ENCODE data around the gene MAP4K2. TPM values are rescaled to one million over a fixed set of nuclear protein-coding genes. Genes with fewer than 3 reads are reported as not detected.

Gene MAP4K2
- total and polyA plus RNA-seq, 9 of the 15 experiments (the other 6 are each of a cell fraction or from before 2014, with no cell fraction given), result 0.13 to 14.5 (median 7.3) TPM

- TF ChIP-seq SRF (CRISPR knock-in tag; IDR thresholded peaks at IDR 0.05) (0 out of 4 replicates have a peak, but pooled peaks of 1 of the 2 experiments have one; percentile 16), FOXM1 (IDR thresholded peaks at IDR 0.05; ENCODE audit: low read depth) (no peak), FOXM1 (CRISPR knock-in tag; IDR thresholded peaks at IDR 0.05; ENCODE audit: low read depth) (peak; percentile 65; the same call in 1 of the 2 replicates), PHF21A (IDR thresholded peaks at IDR 0.05; ENCODE audit: borderline replicate concordance, low read depth) (0 out of 2 replicates have a peak, but pooled peaks have one; percentile 12), NCOA1 (IDR thresholded peaks at IDR 0.05; ENCODE audit: low read depth) (0 out of 2 replicates have a peak, but pooled peaks have one; percentile 17), ZNF551 (CRISPR knock-in tag; IDR thresholded peaks at IDR 0.05) (no peak), ETV6 (IDR thresholded peaks at IDR 0.05; ENCODE audit: borderline replicate concordance in 1 of 2, low read depth in 2 of 2, low read length in 1 of 2) (no peak), ETV6 (CRISPR knock-in tag; IDR thresholded peaks at IDR 0.05; ENCODE audit: borderline replicate concordance) (no peak), KLF16 (IDR thresholded peaks at IDR 0.05) (no peak), PATZ1 (CRISPR knock-in tag; IDR thresholded peaks at IDR 0.05; ENCODE audit: borderline replicate concordance) (no peak), BRD4 (IDR thresholded peaks at IDR 0.05) (no peak), MIER1 (IDR thresholded peaks at IDR 0.05; ENCODE audit: low read depth) (no peak), ZBTB40 (IDR thresholded peaks at IDR 0.05) (no peak; the same call in 1 of the 2 replicates), ZBTB40 (CRISPR knock-in tag; IDR thresholded peaks at IDR 0.05) (no peak), TFAM (CRISPR knock-in tag; conservative IDR thresholded peaks at IDR 0.05) (no peak), GABPB2 (CRISPR knock-in tag; conservative IDR thresholded peaks at IDR 0.05) (no peak), SNAPC5 (CRISPR knock-in tag; IDR thresholded peaks at IDR 0.05) (no peak), MEF2A (IDR thresholded peaks at IDR 0.05; ENCODE audit: control insufficient read depth, low read depth, low read length) (peak; percentile 66; the same call in 1 of the 2 replicates)
Measured at GRCh38 chr11:64742889-64743590, 60.0 kb downstream of the MAP4K2 start (continued).

All from K562 (cell line).